ENCODE results near the gene PLEKHM1. TPM values are rescaled to one million over a fixed set of nuclear protein-coding genes. Genes with fewer than 3 reads are reported as not detected.
"Not testable (repeated sequence)": the region's sequence is repeated elsewhere in the genome, so short reads cannot be mapped to it uniquely, and the experiment has no call there.

Gene PLEKHM1
- total RNA-seq, 1 donor from 2014 or later, result 41.9 TPM

DNA sequence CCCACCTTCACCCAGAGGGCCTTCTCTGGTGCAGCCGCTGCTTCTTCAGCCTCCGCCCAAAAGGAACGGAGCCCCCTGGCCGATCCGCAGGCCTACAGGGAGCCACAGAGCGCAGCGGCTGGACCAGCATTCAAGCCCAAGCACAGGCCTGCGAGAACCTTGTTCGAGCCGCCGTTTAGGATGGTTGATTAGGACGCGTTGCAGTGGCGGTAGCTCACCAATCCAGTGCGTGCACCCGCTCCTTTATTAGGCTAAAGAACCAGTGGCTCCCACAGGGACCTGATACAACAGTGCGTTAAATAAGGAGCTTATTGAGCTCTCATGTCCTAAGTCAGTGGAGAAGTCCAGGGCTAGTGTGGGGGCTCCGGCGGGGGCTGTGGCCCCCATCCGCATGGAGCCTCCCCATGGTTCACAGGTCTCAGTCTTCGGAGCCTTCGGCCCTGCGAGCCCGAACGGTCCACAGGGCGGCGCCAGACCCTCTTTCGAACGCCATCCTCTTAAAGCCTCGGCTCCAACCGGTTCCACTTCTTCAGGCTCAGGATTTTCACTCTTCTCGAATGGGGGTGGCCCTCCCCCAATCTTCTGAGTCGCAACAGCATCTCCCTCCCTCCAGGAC lies 10.7 kb upstream of the PLEKHM1 start:
- not testable (repeated sequence) for H3K4me1 Mint-ChIP-seq (ENCODE audit: low read depth, unreplicated experiment)

DNA sequence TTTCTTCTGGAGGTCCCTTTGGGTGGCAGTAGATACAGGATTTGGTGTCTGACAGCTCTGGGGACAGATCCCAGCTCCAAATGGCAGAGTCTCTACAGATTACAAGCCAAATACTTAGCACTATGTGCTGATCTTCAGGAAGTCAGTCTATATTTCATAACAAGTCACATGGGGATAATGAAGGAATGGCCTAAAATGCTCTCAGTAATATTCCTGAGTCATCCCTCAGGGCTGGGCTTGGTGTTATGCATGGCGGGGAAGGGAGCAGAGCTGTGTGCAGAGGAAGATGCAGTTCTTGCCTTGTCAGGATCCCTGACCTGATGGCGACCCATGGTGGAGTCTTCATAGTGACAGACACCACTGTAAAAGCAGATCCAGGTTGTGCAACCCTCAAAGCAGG lies 10.0 kb upstream of the PLEKHM1 start:
- H3K4me1 Mint-ChIP-seq (ENCODE audit: low read depth, unreplicated experiment); H3K27me3 Mint-ChIP-seq (ENCODE audit: low read depth, unreplicated experiment); H2AFZ ChIP-seq (ENCODE audit: low read depth, low read length); H3K27ac ChIP-seq (ENCODE audit: low read depth, low read length); H3K4me3 Mint-ChIP-seq (ENCODE audit: unreplicated experiment); H4K20me1 ChIP-seq (ENCODE audit: insufficient read depth, low read length); H3K9me3 ChIP-seq (ENCODE audit: insufficient read depth, low read depth, low read length); H3K9me3 Mint-ChIP-seq (ENCODE audit: unreplicated experiment); DNase-seq (ENCODE audit: low read depth); H3K27me3 ChIP-seq (ENCODE audit: insufficient read depth, low read length); FAIRE-seq; H3K79me2 ChIP-seq (ENCODE audit: insufficient read depth, low read length); H3K36me3 Mint-ChIP-seq (ENCODE audit: low read depth, unreplicated experiment); H3K4me1 ChIP-seq (ENCODE audit: insufficient read depth, low read length); H3K4me2 ChIP-seq (ENCODE audit: low read length); H3K9ac ChIP-seq (ENCODE audit: low read length); H3K27ac Mint-ChIP-seq (ENCODE audit: unreplicated experiment); H3K36me3 ChIP-seq (ENCODE audit: insufficient read depth, low read length); H3K4me3 ChIP-seq (ENCODE audit: insufficient read depth, low read depth, low read length): not testable (repeated sequence)

More for the DNA sequence above, 10.7 kb upstream of the PLEKHM1 start:
- not testable (repeated sequence) for H3K4me2 ChIP-seq (ENCODE audit: low read length); H3K27me3 Mint-ChIP-seq (ENCODE audit: low read depth, unreplicated experiment); H3K36me3 ChIP-seq (ENCODE audit: insufficient read depth, low read length); H3K36me3 Mint-ChIP-seq (ENCODE audit: low read depth, unreplicated experiment); H3K27ac Mint-ChIP-seq (ENCODE audit: unreplicated experiment); H4K20me1 ChIP-seq (ENCODE audit: insufficient read depth, low read length); H3K4me1 ChIP-seq (ENCODE audit: insufficient read depth, low read length); H2AFZ ChIP-seq (ENCODE audit: low read depth, low read length); H3K27ac ChIP-seq (ENCODE audit: low read depth, low read length); H3K9ac ChIP-seq (ENCODE audit: low read length); DNase-seq (ENCODE audit: low read depth); H3K4me3 Mint-ChIP-seq (ENCODE audit: unreplicated experiment); H3K9me3 Mint-ChIP-seq (ENCODE audit: unreplicated experiment); H3K27me3 ChIP-seq (ENCODE audit: insufficient read depth, low read length); H3K79me2 ChIP-seq (ENCODE audit: insufficient read depth, low read length); H3K9me3 ChIP-seq (ENCODE audit: insufficient read depth, low read depth, low read length); H3K4me3 ChIP-seq (ENCODE audit: insufficient read depth, low read depth, low read length); FAIRE-seq
- TF ChIP-seq, protein P1, sequence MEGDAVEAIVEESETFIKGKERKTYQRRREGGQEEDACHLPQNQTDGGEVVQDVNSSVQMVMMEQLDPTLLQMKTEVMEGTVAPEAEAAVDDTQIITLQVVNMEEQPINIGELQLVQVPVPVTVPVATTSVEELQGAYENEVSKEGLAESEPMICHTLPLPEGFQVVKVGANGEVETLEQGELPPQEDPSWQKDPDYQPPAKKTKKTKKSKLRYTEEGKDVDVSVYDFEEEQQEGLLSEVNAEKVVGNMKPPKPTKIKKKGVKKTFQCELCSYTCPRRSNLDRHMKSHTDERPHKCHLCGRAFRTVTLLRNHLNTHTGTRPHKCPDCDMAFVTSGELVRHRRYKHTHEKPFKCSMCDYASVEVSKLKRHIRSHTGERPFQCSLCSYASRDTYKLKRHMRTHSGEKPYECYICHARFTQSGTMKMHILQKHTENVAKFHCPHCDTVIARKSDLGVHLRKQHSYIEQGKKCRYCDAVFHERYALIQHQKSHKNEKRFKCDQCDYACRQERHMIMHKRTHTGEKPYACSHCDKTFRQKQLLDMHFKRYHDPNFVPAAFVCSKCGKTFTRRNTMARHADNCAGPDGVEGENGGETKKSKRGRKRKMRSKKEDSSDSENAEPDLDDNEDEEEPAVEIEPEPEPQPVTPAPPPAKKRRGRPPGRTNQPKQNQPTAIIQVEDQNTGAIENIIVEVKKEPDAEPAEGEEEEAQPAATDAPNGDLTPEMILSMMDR (IDR thresholded peaks at IDR 0.05; ENCODE audit: insufficient read depth, low read depth, low read length), result peak; percentile 8

DNA sequence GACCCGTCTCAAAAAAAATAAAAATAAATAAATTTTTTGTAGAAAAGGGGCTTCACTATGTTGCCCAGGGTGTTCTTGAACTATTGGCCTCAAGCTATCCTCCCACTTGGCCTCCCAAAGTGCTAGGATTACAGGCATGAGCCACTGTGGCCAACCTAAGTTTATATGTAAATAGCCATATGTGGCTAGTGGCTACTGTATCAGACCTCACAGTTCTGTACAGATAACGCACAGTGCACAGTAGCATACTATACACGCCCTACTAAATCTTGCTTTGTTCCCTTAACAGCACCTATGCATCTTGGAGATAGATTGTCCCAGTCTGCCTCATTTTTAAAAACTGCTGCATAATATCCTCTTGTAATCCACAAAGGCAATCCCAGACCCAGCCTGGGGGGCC lies 8.7 kb upstream of the PLEKHM1 start:
- H3K4me3 ChIP-seq (ENCODE audit: insufficient read depth, low read depth, low read length); H3K9ac ChIP-seq (ENCODE audit: low read length); DNase-seq (ENCODE audit: low read depth); H3K9me3 ChIP-seq (ENCODE audit: insufficient read depth, low read depth, low read length); H3K9me3 Mint-ChIP-seq (ENCODE audit: unreplicated experiment); H3K79me2 ChIP-seq (ENCODE audit: insufficient read depth, low read length); H3K4me2 ChIP-seq (ENCODE audit: low read length); H4K20me1 ChIP-seq (ENCODE audit: insufficient read depth, low read length); H3K4me3 Mint-ChIP-seq (ENCODE audit: unreplicated experiment); H3K27me3 ChIP-seq (ENCODE audit: insufficient read depth, low read length); FAIRE-seq; H3K27ac Mint-ChIP-seq (ENCODE audit: unreplicated experiment); H3K4me1 ChIP-seq (ENCODE audit: insufficient read depth, low read length); H3K27ac ChIP-seq (ENCODE audit: low read depth, low read length); H3K36me3 Mint-ChIP-seq (ENCODE audit: low read depth, unreplicated experiment); H3K4me1 Mint-ChIP-seq (ENCODE audit: low read depth, unreplicated experiment); H3K27me3 Mint-ChIP-seq (ENCODE audit: low read depth, unreplicated experiment); H3K36me3 ChIP-seq (ENCODE audit: insufficient read depth, low read length); H2AFZ ChIP-seq (ENCODE audit: low read depth, low read length): not testable (repeated sequence)

- not testable (repeated sequence) for H2AFZ ChIP-seq (ENCODE audit: low read depth, low read length); H3K9ac ChIP-seq (ENCODE audit: low read length); H3K9me3 Mint-ChIP-seq (ENCODE audit: unreplicated experiment); H3K4me3 ChIP-seq (ENCODE audit: insufficient read depth, low read depth, low read length); H3K27ac Mint-ChIP-seq (ENCODE audit: unreplicated experiment); DNase-seq (ENCODE audit: low read depth); H3K27me3 ChIP-seq (ENCODE audit: insufficient read depth, low read length); H3K9me3 ChIP-seq (ENCODE audit: insufficient read depth, low read depth, low read length); H4K20me1 ChIP-seq (ENCODE audit: insufficient read depth, low read length); H3K4me1 Mint-ChIP-seq (ENCODE audit: low read depth, unreplicated experiment); H3K4me2 ChIP-seq (ENCODE audit: low read length); H3K79me2 ChIP-seq (ENCODE audit: insufficient read depth, low read length); H3K4me1 ChIP-seq (ENCODE audit: insufficient read depth, low read length); FAIRE-seq; H3K36me3 Mint-ChIP-seq (ENCODE audit: low read depth, unreplicated experiment); H3K27ac ChIP-seq (ENCODE audit: low read depth, low read length); H3K36me3 ChIP-seq (ENCODE audit: insufficient read depth, low read length); H3K27me3 Mint-ChIP-seq (ENCODE audit: low read depth, unreplicated experiment); H3K4me3 Mint-ChIP-seq (ENCODE audit: unreplicated experiment)
Measured at GRCh38 chr17:45498377-45498776, 7.9 kb upstream of the PLEKHM1 start.

GRCh38 chr17:45497449-45497848 lies 6.9 kb upstream of the PLEKHM1 start:
- not testable (repeated sequence) for H3K36me3 Mint-ChIP-seq (ENCODE audit: low read depth, unreplicated experiment); H3K27ac Mint-ChIP-seq (ENCODE audit: unreplicated experiment); FAIRE-seq

More at GRCh38 chr17:45497449-45497848, 6.9 kb upstream of the PLEKHM1 start:
- H3K4me3 Mint-ChIP-seq (ENCODE audit: unreplicated experiment); H3K4me2 ChIP-seq (ENCODE audit: low read length); H3K27ac ChIP-seq (ENCODE audit: low read depth, low read length); H3K4me1 Mint-ChIP-seq (ENCODE audit: low read depth, unreplicated experiment); H3K36me3 ChIP-seq (ENCODE audit: insufficient read depth, low read length); H3K9ac ChIP-seq (ENCODE audit: low read length); H3K27me3 Mint-ChIP-seq (ENCODE audit: low read depth, unreplicated experiment); H3K27me3 ChIP-seq (ENCODE audit: insufficient read depth, low read length); H3K79me2 ChIP-seq (ENCODE audit: insufficient read depth, low read length); H3K4me3 ChIP-seq (ENCODE audit: insufficient read depth, low read depth, low read length); H3K9me3 ChIP-seq (ENCODE audit: insufficient read depth, low read depth, low read length); H3K4me1 ChIP-seq (ENCODE audit: insufficient read depth, low read length); H3K9me3 Mint-ChIP-seq (ENCODE audit: unreplicated experiment); DNase-seq (ENCODE audit: low read depth); H2AFZ ChIP-seq (ENCODE audit: low read depth, low read length); H4K20me1 ChIP-seq (ENCODE audit: insufficient read depth, low read length): not testable (repeated sequence)
